ENCODE data around the gene CDK1.

DNA sequence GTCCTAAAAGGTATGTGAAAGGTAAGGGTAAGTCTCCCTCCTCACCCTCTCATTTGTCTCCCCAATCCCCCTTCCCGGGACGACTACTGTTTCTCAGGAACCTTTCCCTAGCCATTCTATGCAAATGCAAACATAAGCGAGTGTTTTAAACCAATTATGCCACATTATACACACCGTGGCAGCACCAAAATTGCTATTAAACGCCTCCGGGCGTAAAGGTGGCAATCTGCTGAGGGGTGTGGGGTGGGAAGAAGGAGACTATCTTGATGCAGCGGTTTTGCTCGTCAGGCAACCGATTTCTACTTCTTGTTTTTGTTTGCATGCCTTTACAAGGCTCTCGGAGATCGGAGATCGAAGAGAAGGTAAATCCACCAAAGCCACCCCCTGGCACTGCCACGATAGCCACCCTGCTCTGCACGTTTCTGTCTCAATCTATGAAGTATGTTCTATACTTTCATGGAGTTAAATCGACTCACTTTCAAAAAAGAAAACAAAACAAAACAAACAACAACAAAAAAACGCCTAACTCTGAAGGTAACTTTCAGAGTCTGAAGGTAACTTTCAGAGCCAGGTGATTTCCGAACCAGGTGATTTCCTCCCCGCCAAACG is 46.0 kb upstream of the CDK1 start:
- no peak for TF ChIP-seq CTCF (conservative IDR thresholded peaks at IDR 0.05; ENCODE audit: low read length)
- TF ChIP-seq EZH2phosphoT487 (IDR thresholded peaks at IDR 0.05; ENCODE audit: borderline replicate concordance, low read depth, low read length): no peak

Measured in OCI-LY7 (cell line).